ENCODE data around the gene SQSTM1.

SQSTM1 gene

GRCh38 chr5:179874536-179875292 lies 54.0 kb downstream of the SQSTM1 start:
- DNase-seq, result no peak

- no peak for DNase-seq
These were observed 55.3 kb downstream of the SQSTM1 start for GRCh38 chr5:179875741-179876609.

- no peak for DNase-seq
These were observed 55.9 kb downstream of the SQSTM1 start for GRCh38 chr5:179876610-179876952.

GRCh38 chr5:179878222-179879002 lies 57.7 kb downstream of the SQSTM1 start:
- DNase-seq, result no peak

GRCh38 chr5:179879003-179879689 lies 58.4 kb downstream of the SQSTM1 start:
- no peak for DNase-seq

- DNase-seq, result no peak
These were observed 58.9 kb downstream of the SQSTM1 start for GRCh38 chr5:179879690-179880010.

GRCh38 chr5:179880066-179880650 lies 59.5 kb downstream of the SQSTM1 start:
- no peak for DNase-seq

- DNase-seq, result no peak
These were observed 60.3 kb downstream of the SQSTM1 start for GRCh38 chr5:179880848-179881590.

- DNase-seq, result no peak
These were observed 61.6 kb downstream of the SQSTM1 start for GRCh38 chr5:179882338-179882737.

GRCh38 chr5:179883163-179883562 lies 62.5 kb downstream of the SQSTM1 start:
- no peak for DNase-seq

- DNase-seq, result no peak
These were observed 64.9 kb downstream of the SQSTM1 start for GRCh38 chr5:179885491-179886090.

GRCh38 chr5:179886190-179886911 lies 65.6 kb downstream of the SQSTM1 start:
- no peak for DNase-seq

GRCh38 chr5:179887095-179887494 lies 66.4 kb downstream of the SQSTM1 start:
- no peak for DNase-seq
